GM23338 (cell line): ENCODE data around the gene OST4. TPM values are rescaled to one million over a fixed set of nuclear protein-coding genes. Genes with fewer than 3 reads are reported as not detected.

Source experiments
- ATAC-seq: fragments of 200-7000 bp; cut with Tn5 transposase; 3 replicates; pipeline ENCODE4 v1.9.1; 2020
- DNase-seq: peaks from one replicate; pipeline ENCODE4 v3.0.0-alpha.2; 2015; ENCODE audit warnings: low spot score
- H2AFZ ChIP-seq: fragments of 200-600 bp; sonication (generic); 2 replicates; pipeline ENCODE4 v1.8.0; 2016; ENCODE audit warnings: antibody characterized with exemption, mild to moderate bottlenecking, moderate library complexity
- H3F3A ChIP-seq: fragments of 200-600 bp; sonication (generic); replicated peaks from 2 replicates; pipeline ENCODE4 v1.8.0; 2017; ENCODE audit warnings: antibody characterized with exemption, mixed run types, low read depth
- H3K27ac ChIP-seq: fragments of 200-600 bp; sonication (generic); 2 replicates; pipeline ENCODE4 v1.6.1; 2016; ENCODE audit warnings: low read depth
- H3K27me3 ChIP-seq: fragments of 200-600 bp; sonication (generic); 2 replicates; pipeline ENCODE4 v1.8.0; 2016; ENCODE audit warnings: mild to moderate bottlenecking, mixed run types, moderate library complexity; ENCODE audit not compliant: insufficient read depth
- H3K36me3 ChIP-seq: fragments of 200-600 bp; sonication (generic); 2 replicates; pipeline ENCODE4 v1.8.0; 2016; ENCODE audit warnings: mild to moderate bottlenecking; ENCODE audit not compliant: insufficient read depth
- H3K4me1 ChIP-seq: fragments of 200-600 bp; sonication (generic); 2 replicates; pipeline ENCODE4 v1.8.0; 2016; ENCODE audit warnings: mild to moderate bottlenecking, moderate library complexity; ENCODE audit not compliant: insufficient read depth
- H3K4me2 ChIP-seq: fragments of 200-600 bp; sonication (generic); 2 replicates; pipeline ENCODE4 v1.7.1; 2017; ENCODE audit warnings: mixed run types
- H3K4me3 ChIP-seq: fragments of 200-600 bp; sonication (generic); 2 replicates; pipeline ENCODE4 v1.6.1; 2016; ENCODE audit warnings: mixed run types
- H3K79me2 ChIP-seq: fragments of 200-600 bp; sonication (generic); replicated peaks from 2 replicates; pipeline ENCODE4 v1.8.0; 2017; ENCODE audit warnings: mild to moderate bottlenecking; ENCODE audit not compliant: insufficient read depth
- H3K9me2 ChIP-seq: fragments of 200-600 bp; sonication (generic); 2 replicates; pipeline ENCODE4 v1.8.0; 2017; ENCODE audit not compliant: insufficient read depth
- H4K20me1 ChIP-seq: fragments of 200-600 bp; sonication (generic); replicated peaks from 2 replicates; pipeline ENCODE4 v1.8.0; 2017; ENCODE audit warnings: mild to moderate bottlenecking; ENCODE audit not compliant: insufficient read depth
- H3K27ac Mint-ChIP-seq: 2 replicates; pipeline ENCODE4 v1.8.0; 2020; ENCODE audit warnings: inconsistent platforms, mild to moderate bottlenecking, moderate library complexity, mixed read lengths
- H3K27me3 Mint-ChIP-seq: 3 replicates; pipeline ENCODE4 v1.8.0; 2022; ENCODE audit warnings: low read depth, mild to moderate bottlenecking, moderate library complexity, mixed read lengths, inconsistent platforms; ENCODE audit not compliant: insufficient read depth, poor library complexity
- H3K36me3 Mint-ChIP-seq: 3 replicates; pipeline ENCODE4 v1.8.0; 2021; ENCODE audit warnings: low read depth, mild to moderate bottlenecking, inconsistent platforms, moderate library complexity, mixed read lengths
- H3K4me1 Mint-ChIP-seq: 3 replicates; pipeline ENCODE4 v1.8.0; 2020; ENCODE audit warnings: mild to moderate bottlenecking, inconsistent platforms, mixed read lengths
- H3K4me3 Mint-ChIP-seq: 3 replicates; pipeline ENCODE4 v1.8.0; 2021; ENCODE audit warnings: moderate library complexity, mild to moderate bottlenecking, inconsistent platforms, mixed read lengths
- H3K9me3 Mint-ChIP-seq: 3 replicates; pipeline ENCODE4 v1.8.0; 2020; ENCODE audit warnings: moderate library complexity, mild to moderate bottlenecking, inconsistent platforms, mixed read lengths
- CREB1 ChIP-seq: fragments of 250-450 bp; sonication (Bioruptor Pico); IDR thresholded peaks from 2 replicates; pipeline ENCODE4 v1.5.0; 2020; ENCODE audit warnings: low read depth, mild to moderate bottlenecking, moderate library complexity
- CTCF ChIP-seq, 2 experiments: fragments of 200-600 bp in 1 of 2; sonication (generic) in 1 of 2; conservative IDR thresholded peaks; 2 replicates each; pipeline versions ENCODE4 v1.5.1 to v1.6.1; 2016 to 2017; ENCODE audit warnings: antibody characterized with exemption in 2 of 2, low read depth in 2 of 2, mild to moderate bottlenecking in 2 of 2, moderate library complexity in 1 of 2
- EZH2 ChIP-seq: fragments of 200-600 bp; sonication (generic); IDR thresholded peaks from one replicate; pipeline ENCODE4 v1.8.0; 2017; ENCODE audit warnings: antibody characterized with exemption, mild to moderate bottlenecking, low read depth; ENCODE audit not compliant: unreplicated experiment
- EZH2phosphoT487 ChIP-seq: fragments of 200-600 bp; sonication (generic); IDR thresholded peaks from one replicate; pipeline ENCODE4 v1.8.1; 2018; ENCODE audit warnings: antibody characterized with exemption; ENCODE audit not compliant: unreplicated experiment
- JUNB ChIP-seq: IDR thresholded peaks from one replicate; pipeline ENCODE4 v1.6.1; 2016; ENCODE audit warnings: antibody characterized with exemption; ENCODE audit not compliant: unreplicated experiment
- NANOG ChIP-seq: IDR thresholded peaks from 2 replicates; pipeline ENCODE4 v1.6.1; 2016; ENCODE audit warnings: antibody characterized with exemption, borderline replicate concordance
- POLR2AphosphoS5 ChIP-seq: IDR thresholded peaks from 2 replicates; pipeline ENCODE4 v1.6.1; 2016; ENCODE audit warnings: antibody characterized with exemption, low read depth
- STAT1 ChIP-seq: IDR thresholded peaks from one replicate; pipeline ENCODE4 v1.6.1; 2016; ENCODE audit warnings: antibody characterized with exemption; ENCODE audit not compliant: unreplicated experiment
- ZNF114 ChIP-seq: fragments of 250-450 bp; sonication (Bioruptor Pico); IDR thresholded peaks from 2 replicates; pipeline ENCODE4 v1.5.0; 2020; ENCODE audit warnings: mild to moderate bottlenecking, moderate library complexity
- ZNF331 ChIP-seq: fragments of 250-450 bp; sonication (Bioruptor Pico); IDR thresholded peaks from 2 replicates; pipeline ENCODE4 v1.5.0; 2020; ENCODE audit warnings: low read depth, mild to moderate bottlenecking, moderate library complexity
- polyA plus RNA-seq: library from polyadenylated mRNA; unstranded; fragments of >200 nt; fragmentation: Nextera tagmentation; extraction: Ambion mirVana; gene quantifications from 2 replicates; pipeline ENCODE4 v1.2.1, GENCODE V29; 2016
- total RNA-seq: library from RNA; depleted of rRNA; stranded (reverse); fragments of >200 nt; shearing (Covaris generic); gene quantifications from 2 replicates; pipeline ENCODE4 v1.2.3, GENCODE V29; 2014
- TF ChIP-seq, protein P1 (sequence below): IDR thresholded peaks from 2 replicates; pipeline ENCODE4 v1.6.1; 2016; ENCODE audit warnings: antibody characterized with exemption
- TF ChIP-seq, protein P2 (sequence below): IDR thresholded peaks from one replicate; pipeline ENCODE4 v1.6.1; 2018; ENCODE audit warnings: antibody characterized with exemption; ENCODE audit not compliant: unreplicated experiment
- TF ChIP-seq, protein P3 (sequence below): fragments of 250-450 bp; sonication (Bioruptor Pico); IDR thresholded peaks from 2 replicates; pipeline ENCODE4 v1.5.0; 2020; ENCODE audit warnings: mild to moderate bottlenecking, moderate library complexity

The OST4 gene
- total and polyA plus RNA-seq, 2 experiments from 2014 or later = 226 to 568 TPM

DNA sequence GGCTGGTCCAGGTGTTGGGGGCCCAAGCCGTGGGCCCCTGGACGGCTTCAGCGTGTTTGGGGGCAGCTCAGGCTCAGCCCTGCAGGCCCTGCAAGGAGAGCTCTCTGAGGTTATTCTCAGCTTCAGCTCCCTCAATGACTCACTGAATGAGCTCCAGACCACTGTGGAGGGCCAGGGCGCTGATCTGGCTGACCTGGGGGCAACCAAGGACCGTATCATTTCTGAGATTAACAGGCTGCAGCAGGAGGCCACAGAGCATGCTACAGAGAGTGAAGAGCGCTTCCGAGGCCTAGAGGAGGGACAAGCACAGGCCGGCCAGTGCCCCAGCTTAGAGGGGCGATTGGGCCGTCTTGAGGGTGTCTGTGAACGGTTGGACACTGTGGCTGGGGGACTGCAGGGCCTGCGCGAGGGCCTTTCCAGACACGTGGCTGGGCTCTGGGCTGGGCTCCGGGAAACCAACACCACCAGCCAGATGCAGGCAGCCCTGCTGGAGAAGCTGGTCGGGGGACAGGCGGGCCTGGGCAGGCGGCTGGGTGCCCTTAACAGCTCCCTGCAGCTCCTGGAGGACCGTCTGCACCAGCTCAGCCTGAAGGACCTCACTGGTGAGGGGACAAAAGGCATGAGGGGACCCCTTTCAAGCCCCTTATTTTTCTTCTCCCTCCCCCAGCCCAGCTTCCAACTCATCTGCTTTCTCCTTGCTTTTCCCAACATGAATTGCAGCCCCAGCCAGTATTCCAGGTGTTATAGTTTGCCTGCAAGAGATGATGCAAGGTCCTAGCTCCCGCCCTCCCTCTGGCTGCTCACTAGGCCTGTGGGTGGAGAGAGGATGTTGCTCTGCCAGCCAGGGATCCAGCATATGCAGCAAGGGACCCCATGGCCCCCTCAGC lies 12.2 kb upstream of the OST4 start:
- Histone ChIP-seq H3K27ac (no peak overlapping the region), H3K4me2 (no peak overlapping the region), H3K36me3 (no peaks in the 10 kb centered on the region), H3K27me3 (peaks cover 16% of the 10 kb centered on the region), H3K9me2 (no peaks in the 10 kb centered on the region), H3F3A (peaks cover 8% of the 10 kb centered on the region; the same call in 1 of the 2 replicates), H2AFZ (no peak overlapping the region), H3K79me2 (no peaks in the 10 kb centered on the region), H3K4me1 (peaks cover 15% of the 10 kb centered on the region), H3K4me3 (no peak overlapping the region), H4K20me1 (no peaks in the 10 kb centered on the region)
- peaks cover 40% of the 10 kb centered on the region for H3K4me1 Mint-ChIP-seq
- no peaks in the 10 kb centered on the region; the same call in 2 of the 3 replicates for H3K9me3 Mint-ChIP-seq
- ATAC-seq (no peak), DNase-seq (no peak)
- H3K36me3 Mint-ChIP-seq = no peaks in the 10 kb centered on the region
- H3K27me3 Mint-ChIP-seq = peaks cover 28% of the 10 kb centered on the region
- H3K4me3 Mint-ChIP-seq = peak overlapping the region; percentile 21; the same call in 1 of the 3 replicates
- no peak for TF ChIP-seq ZNF114 (CRISPR knock-in tag)
- TF ChIP-seq STAT1 = no peak
- no peak for TF ChIP-seq POLR2AphosphoS5
- TF ChIP-seq JUNB = no peak
- no peak for TF ChIP-seq CTCF (conservative IDR thresholded peaks at IDR 0.05; ENCODE audit: low read depth in 2 of 2)
- no peak for TF ChIP-seq EZH2phosphoT487
- TF ChIP-seq EZH2 = no peak
- TF ChIP-seq, protein P1, sequence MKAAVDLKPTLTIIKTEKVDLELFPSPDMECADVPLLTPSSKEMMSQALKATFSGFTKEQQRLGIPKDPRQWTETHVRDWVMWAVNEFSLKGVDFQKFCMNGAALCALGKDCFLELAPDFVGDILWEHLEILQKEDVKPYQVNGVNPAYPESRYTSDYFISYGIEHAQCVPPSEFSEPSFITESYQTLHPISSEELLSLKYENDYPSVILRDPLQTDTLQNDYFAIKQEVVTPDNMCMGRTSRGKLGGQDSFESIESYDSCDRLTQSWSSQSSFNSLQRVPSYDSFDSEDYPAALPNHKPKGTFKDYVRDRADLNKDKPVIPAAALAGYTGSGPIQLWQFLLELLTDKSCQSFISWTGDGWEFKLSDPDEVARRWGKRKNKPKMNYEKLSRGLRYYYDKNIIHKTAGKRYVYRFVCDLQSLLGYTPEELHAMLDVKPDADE = no peak
- TF ChIP-seq NANOG = no peak
- TF ChIP-seq, protein P2, sequence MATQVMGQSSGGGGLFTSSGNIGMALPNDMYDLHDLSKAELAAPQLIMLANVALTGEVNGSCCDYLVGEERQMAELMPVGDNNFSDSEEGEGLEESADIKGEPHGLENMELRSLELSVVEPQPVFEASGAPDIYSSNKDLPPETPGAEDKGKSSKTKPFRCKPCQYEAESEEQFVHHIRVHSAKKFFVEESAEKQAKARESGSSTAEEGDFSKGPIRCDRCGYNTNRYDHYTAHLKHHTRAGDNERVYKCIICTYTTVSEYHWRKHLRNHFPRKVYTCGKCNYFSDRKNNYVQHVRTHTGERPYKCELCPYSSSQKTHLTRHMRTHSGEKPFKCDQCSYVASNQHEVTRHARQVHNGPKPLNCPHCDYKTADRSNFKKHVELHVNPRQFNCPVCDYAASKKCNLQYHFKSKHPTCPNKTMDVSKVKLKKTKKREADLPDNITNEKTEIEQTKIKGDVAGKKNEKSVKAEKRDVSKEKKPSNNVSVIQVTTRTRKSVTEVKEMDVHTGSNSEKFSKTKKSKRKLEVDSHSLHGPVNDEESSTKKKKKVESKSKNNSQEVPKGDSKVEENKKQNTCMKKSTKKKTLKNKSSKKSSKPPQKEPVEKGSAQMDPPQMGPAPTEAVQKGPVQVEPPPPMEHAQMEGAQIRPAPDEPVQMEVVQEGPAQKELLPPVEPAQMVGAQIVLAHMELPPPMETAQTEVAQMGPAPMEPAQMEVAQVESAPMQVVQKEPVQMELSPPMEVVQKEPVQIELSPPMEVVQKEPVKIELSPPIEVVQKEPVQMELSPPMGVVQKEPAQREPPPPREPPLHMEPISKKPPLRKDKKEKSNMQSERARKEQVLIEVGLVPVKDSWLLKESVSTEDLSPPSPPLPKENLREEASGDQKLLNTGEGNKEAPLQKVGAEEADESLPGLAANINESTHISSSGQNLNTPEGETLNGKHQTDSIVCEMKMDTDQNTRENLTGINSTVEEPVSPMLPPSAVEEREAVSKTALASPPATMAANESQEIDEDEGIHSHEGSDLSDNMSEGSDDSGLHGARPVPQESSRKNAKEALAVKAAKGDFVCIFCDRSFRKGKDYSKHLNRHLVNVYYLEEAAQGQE = no peak
- TF ChIP-seq CREB1 (CRISPR knock-in tag) = no peak
- TF ChIP-seq, protein P3, sequence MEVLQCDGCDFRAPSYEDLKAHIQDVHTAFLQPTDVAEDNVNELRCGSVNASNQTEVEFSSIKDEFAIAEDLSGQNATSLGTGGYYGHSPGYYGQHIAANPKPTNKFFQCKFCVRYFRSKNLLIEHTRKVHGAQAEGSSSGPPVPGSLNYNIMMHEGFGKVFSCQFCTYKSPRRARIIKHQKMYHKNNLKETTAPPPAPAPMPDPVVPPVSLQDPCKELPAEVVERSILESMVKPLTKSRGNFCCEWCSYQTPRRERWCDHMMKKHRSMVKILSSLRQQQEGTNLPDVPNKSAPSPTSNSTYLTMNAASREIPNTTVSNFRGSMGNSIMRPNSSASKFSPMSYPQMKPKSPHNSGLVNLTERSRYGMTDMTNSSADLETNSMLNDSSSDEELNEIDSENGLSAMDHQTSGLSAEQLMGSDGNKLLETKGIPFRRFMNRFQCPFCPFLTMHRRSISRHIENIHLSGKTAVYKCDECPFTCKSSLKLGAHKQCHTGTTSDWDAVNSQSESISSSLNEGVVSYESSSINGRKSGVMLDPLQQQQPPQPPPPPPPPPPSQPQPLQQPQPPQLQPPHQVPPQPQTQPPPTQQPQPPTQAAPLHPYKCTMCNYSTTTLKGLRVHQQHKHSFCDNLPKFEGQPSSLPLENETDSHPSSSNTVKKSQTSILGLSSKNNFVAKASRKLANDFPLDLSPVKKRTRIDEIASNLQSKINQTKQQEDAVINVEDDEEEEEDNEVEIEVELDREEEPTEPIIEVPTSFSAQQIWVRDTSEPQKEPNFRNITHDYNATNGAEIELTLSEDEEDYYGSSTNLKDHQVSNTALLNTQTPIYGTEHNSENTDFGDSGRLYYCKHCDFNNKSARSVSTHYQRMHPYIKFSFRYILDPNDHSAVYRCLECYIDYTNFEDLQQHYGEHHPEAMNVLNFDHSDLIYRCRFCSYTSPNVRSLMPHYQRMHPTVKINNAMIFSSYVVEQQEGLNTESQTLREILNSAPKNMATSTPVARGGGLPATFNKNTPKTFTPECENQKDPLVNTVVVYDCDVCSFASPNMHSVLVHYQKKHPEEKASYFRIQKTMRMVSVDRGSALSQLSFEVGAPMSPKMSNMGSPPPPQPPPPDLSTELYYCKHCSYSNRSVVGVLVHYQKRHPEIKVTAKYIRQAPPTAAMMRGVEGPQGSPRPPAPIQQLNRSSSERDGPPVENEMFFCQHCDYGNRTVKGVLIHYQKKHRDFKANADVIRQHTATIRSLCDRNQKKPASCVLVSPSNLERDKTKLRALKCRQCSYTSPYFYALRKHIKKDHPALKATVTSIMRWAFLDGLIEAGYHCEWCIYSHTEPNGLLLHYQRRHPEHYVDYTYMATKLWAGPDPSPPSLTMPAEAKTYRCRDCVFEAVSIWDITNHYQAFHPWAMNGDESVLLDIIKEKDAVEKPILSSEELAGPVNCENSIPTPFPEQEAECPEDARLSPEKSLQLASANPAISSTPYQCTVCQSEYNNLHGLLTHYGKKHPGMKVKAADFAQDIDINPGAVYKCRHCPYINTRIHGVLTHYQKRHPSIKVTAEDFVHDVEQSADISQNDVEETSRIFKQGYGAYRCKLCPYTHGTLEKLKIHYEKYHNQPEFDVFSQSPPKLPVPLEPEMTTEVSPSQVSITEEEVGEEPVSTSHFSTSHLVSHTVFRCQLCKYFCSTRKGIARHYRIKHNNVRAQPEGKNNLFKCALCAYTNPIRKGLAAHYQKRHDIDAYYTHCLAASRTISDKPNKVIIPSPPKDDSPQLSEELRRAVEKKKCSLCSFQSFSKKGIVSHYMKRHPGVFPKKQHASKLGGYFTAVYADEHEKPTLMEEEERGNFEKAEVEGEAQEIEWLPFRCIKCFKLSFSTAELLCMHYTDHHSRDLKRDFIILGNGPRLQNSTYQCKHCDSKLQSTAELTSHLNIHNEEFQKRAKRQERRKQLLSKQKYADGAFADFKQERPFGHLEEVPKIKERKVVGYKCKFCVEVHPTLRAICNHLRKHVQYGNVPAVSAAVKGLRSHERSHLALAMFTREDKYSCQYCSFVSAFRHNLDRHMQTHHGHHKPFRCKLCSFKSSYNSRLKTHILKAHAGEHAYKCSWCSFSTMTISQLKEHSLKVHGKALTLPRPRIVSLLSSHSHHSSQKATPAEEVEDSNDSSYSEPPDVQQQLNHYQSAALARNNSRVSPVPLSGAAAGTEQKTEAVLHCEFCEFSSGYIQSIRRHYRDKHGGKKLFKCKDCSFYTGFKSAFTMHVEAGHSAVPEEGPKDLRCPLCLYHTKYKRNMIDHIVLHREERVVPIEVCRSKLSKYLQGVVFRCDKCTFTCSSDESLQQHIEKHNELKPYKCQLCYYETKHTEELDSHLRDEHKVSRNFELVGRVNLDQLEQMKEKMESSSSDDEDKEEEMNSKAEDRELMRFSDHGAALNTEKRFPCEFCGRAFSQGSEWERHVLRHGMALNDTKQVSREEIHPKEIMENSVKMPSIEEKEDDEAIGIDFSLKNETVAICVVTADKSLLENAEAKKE (CRISPR knock-in tag) = no peak
- TF ChIP-seq ZNF331 = no peak
- peak overlapping the region; percentile 84 for H3K27ac Mint-ChIP-seq
